Pancreas (tissue), 10 donors: ENCODE measurements around the gene ANKS1B. TPM values are rescaled to one million over a fixed set of nuclear protein-coding genes. Genes with fewer than 3 reads are reported as not detected.
"Not testable (repeated sequence)": the region's sequence is repeated elsewhere in the genome, so short reads cannot be mapped to it uniquely, and the experiment has no call there.

ENCODE experiments used
- ATAC-seq, 4 donors: fragments of 200-7000 bp; cut with Tn5 transposase; one replicate each; pipeline versions ENCODE4 v1.8.0 to v1.9.1; 2020; ENCODE audit warnings: mild to moderate bottlenecking in 4 of 4, moderate library complexity in 4 of 4
- DNase-seq, 6 donors: peaks; one replicate each; pipeline ENCODE4 v3.0.0-alpha.2; 2020
- FAIRE-seq: peaks from 2 replicates; lab custom pipeline; 2012; peaks lifted over from hg19 to GRCh38; lab: Jason Lieb, UNC
- H3K27ac ChIP-seq, 4 donors: fragments of 200-600 bp; sonication (generic); 1 replicate in 3 of 4; 2 replicates in 1 of 4; pipeline versions ENCODE4 v1.5.0 to v1.8.0; 2020
- H3K27me3 ChIP-seq, 4 donors: fragments of 200-600 bp; one replicate each; pipeline ENCODE4 v1.8.0; 2021
- H3K36me3 ChIP-seq, 3 donors: fragments of 200-600 bp; sonication (generic) in 1 of 3; one replicate each; pipeline versions ENCODE4 v1.5.0 to v1.8.0; 2020 to 2021
- H3K4me1 ChIP-seq, 3 donors: fragments of 200-600 bp; one replicate each; pipeline ENCODE4 v1.8.0; 2021
- H3K4me3 ChIP-seq, 4 donors: fragments of 200-600 bp; sonication (generic) in 2 of 4; one replicate each; pipeline versions ENCODE4 v1.5.0 to v1.8.0; 2020 to 2021
- H3K9me3 ChIP-seq, 4 donors: fragments of 200-600 bp; one replicate each; pipeline ENCODE4 v1.8.0; 2021
- WGBS, 2 donors: extraction: QIAGEN DNeasy Blood & Tissue Kit; methylation state at CpG; one replicate each; pipeline ENCODE4 v1.1.7; 2013; 5-methylcytosine and 5-hydroxymethylcytosine counted together
- intact Hi-C, 3 donors: fragments of 100-400 bp; cut with DNase I; formaldehyde crosslinking; loops; one replicate each; pipeline versions ENCODE4 v1.11.1 to v1.14.2; 2022
- polyA plus RNA-seq, 2 donors: library from polyadenylated mRNA; stranded (reverse); fragments of 200-250 nt; gene quantifications; one replicate each; pipeline ENCODE4 v1.2.3, GENCODE V29; 2013
- total RNA-seq, 6 donors: library from RNA; stranded (reverse); fragmentation: NEBNext Ultra II Directional in 4 of 6; extraction: Animal tissue kit (Norgen Biotek cat#: 25700) in 4 of 6; gene quantifications; one replicate each; pipeline versions ENCODE4 v1.2.1 to v1.2.4, GENCODE V29; 2021 to 2023
- TF ChIP-seq, protein P1 (sequence below), 4 donors: fragments of 200-600 bp; sonication (generic) in 3 of 4; IDR thresholded peaks; one replicate each; pipeline versions ENCODE4 v1.5.0 to v1.8.0; 2021; ENCODE audit warnings: antibody characterized with exemption in 4 of 4
- donor health status: healthy with polysubstance abuse.
- donor health status: DM: no; HTN: no; CAD: no; lungs with moderate emphysema.
- donor health status: DM: no; HTN: no; CAD: no.
- donor health status: control.
- donor health status: control.
- donor health status: Bipolar disorder and iron deficiency.
- donor health status: DM: yes; HTN: yes; CAD: no.
- donor health status: DM: no; HTN: no; CAD: no.
- donor health status: DM: no; HTN: no; CAD: no.
- donor health status: DM: yes; HTN: yes; CAD: no.

The ANKS1B gene
- total and polyA plus RNA-seq, 8 donors, result 0.49 to 3.2 (median 1.9) TPM

GRCh38 chr12:99649551-99649950 is 335.2 kb downstream of the ANKS1B start:
- Histone ChIP-seq H3K27me3 (no peaks in the 10 kb centered on the region), H3K4me3 (no peak overlapping the region), H3K4me1 (no peaks in the 10 kb centered on the region), H3K36me3 (no peaks in the 10 kb centered on the region), H3K27ac (no peak overlapping the region), H3K9me3 (no peaks in the 10 kb centered on the region)
- DNase-seq (no peak), ATAC-seq (no peak), FAIRE-seq (no peak)
- 29 to 54% methylated on average over 1 of the region's 1 CpG for WGBS, 2 donors
- TF ChIP-seq, protein P1, sequence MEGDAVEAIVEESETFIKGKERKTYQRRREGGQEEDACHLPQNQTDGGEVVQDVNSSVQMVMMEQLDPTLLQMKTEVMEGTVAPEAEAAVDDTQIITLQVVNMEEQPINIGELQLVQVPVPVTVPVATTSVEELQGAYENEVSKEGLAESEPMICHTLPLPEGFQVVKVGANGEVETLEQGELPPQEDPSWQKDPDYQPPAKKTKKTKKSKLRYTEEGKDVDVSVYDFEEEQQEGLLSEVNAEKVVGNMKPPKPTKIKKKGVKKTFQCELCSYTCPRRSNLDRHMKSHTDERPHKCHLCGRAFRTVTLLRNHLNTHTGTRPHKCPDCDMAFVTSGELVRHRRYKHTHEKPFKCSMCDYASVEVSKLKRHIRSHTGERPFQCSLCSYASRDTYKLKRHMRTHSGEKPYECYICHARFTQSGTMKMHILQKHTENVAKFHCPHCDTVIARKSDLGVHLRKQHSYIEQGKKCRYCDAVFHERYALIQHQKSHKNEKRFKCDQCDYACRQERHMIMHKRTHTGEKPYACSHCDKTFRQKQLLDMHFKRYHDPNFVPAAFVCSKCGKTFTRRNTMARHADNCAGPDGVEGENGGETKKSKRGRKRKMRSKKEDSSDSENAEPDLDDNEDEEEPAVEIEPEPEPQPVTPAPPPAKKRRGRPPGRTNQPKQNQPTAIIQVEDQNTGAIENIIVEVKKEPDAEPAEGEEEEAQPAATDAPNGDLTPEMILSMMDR (IDR thresholded peaks at IDR 0.05), result no peak
- intact Hi-C loops, result no loop called here

- DNase-seq (no peak), ATAC-seq (no peak), FAIRE-seq (no peak)
- TF ChIP-seq, protein P1 (IDR thresholded peaks at IDR 0.05), result no peak
- no peaks in the 10 kb centered on the region for H3K9me3 ChIP-seq
- no peak overlapping the region for H3K27ac ChIP-seq
- H3K4me1 ChIP-seq, result no peaks in the 10 kb centered on the region
- H3K4me3 ChIP-seq, result no peak overlapping the region
- H3K36me3 ChIP-seq, result no peaks in the 10 kb centered on the region
- whole genome bisulfite sequencing, 2 donors, result 78 to 83% methylated on average over 14 of the region's 14 CpGs
- H3K27me3 ChIP-seq, result no peaks in the 10 kb centered on the region
- intact Hi-C loops, result no loop called here
Measured at GRCh38 chr12:99648183-99648582, 336.6 kb downstream of the ANKS1B start.

GRCh38 chr12:99647453-99647852 is 337.3 kb downstream of the ANKS1B start, which contains the start of gene GARIN6:
Gene GARIN6, plus strand, starts transcription at chr12:99647753. Its CDS starts 422 bp downstream, at chr12:99648175.
- WGBS, 2 donors, result 71 to 74% methylated on average over 4 of the region's 4 CpGs
- Histone ChIP-seq H3K4me3 (no peak within 1 kb of the TSS), H3K9me3 (no peaks in the 10 kb centered on the region), H3K27me3 (no peaks in the 10 kb centered on the region), H3K27ac (no peak within 1 kb of the TSS), H3K4me1 (no peaks in the 10 kb centered on the region), H3K36me3 (no peaks in the 10 kb centered on the region)
- TF ChIP-seq, protein P1 (IDR thresholded peaks at IDR 0.05), result no peak
- intact Hi-C loops, result no loop called here
- FAIRE-seq, result no peak
- no peak for DNase-seq
- ATAC-seq, result no peak

DNA sequence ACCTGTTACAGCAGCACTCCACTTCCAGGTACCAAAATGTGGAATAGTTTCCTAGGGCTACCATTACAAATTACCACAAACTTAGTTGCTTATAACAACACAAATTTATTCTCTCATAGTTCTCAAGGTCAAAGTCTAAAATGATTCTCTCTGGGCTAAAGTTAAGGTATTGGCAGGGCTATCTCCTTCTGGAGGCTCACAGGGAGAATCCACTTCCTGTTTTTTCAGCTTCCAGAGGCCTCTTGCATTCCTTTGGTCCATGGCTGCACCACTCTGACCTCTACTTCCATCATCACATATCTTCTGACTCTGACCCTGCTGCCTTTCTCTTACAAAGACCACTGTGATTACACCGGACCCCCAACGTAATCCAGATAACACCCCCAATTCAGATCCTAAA is 340.1 kb downstream of the ANKS1B start:
- intact Hi-C loops, result no loop called here
- no peaks in the 10 kb centered on the region for H3K36me3 ChIP-seq
- FAIRE-seq, result no peak
- no peaks in the 10 kb centered on the region for H3K27me3 ChIP-seq
- no peaks in the 10 kb centered on the region for H3K9me3 ChIP-seq
- ATAC-seq, result no peak
- TF ChIP-seq, protein P1 (IDR thresholded peaks at IDR 0.05), result no peak
- no peak for DNase-seq
- 75 to 78% methylated on average over 2 of the region's 2 CpGs for WGBS, 2 donors
- H3K4me1 ChIP-seq, result no peaks in the 10 kb centered on the region
- H3K4me3 ChIP-seq, result no peak overlapping the region
- no peak overlapping the region for H3K27ac ChIP-seq

- Histone ChIP-seq H3K4me3 (no peak overlapping the region), H3K36me3 (no peaks in the 10 kb centered on the region), H3K27ac (no peak overlapping the region), H3K4me1 (no peaks in the 10 kb centered on the region), H3K27me3 (no peaks in the 10 kb centered on the region), H3K9me3 (no peaks in the 10 kb centered on the region)
- WGBS, 2 donors, result 47 to 60% methylated on average over 2 of the region's 2 CpGs
- no peak for ATAC-seq
- intact Hi-C loops, result no loop called here
- FAIRE-seq, result no peak
- DNase-seq, result no peak
- TF ChIP-seq, protein P1 (IDR thresholded peaks at IDR 0.05), result no peak
Measured at GRCh38 chr12:99627459-99627858, 357.3 kb downstream of the ANKS1B start.

GRCh38 chr12:99624591-99624990 is 360.1 kb downstream of the ANKS1B start:
- H3K27ac ChIP-seq, intact Hi-C loops, ATAC-seq, H3K4me3 ChIP-seq, FAIRE-seq, H3K36me3 ChIP-seq, H3K27me3 ChIP-seq, DNase-seq, H3K9me3 ChIP-seq, H3K4me1 ChIP-seq: not testable (repeated sequence)
- 74 to 87% methylated on average over 2 of the region's 2 CpGs for WGBS, 2 donors
